Tibial nerve (tissue), 4 donors: ENCODE results near the gene ST14. TPM values are rescaled to one million over a fixed set of nuclear protein-coding genes. Genes with fewer than 3 reads are reported as not detected.

Experiments
- DNase-seq, 2 donors: peaks; one replicate each; pipeline ENCODE4 v3.0.0-alpha.2; 2019; ENCODE audit warnings: low spot score in 2 of 2
- H3K27ac ChIP-seq, 4 donors: fragments of 200-600 bp; sonication (generic) in 3 of 4; one replicate each; pipeline ENCODE4 v1.5.1; 2017 to 2019; ENCODE audit warnings: mild to moderate bottlenecking in 1 of 4
- H3K27me3 ChIP-seq, 2 donors: fragments of 200-600 bp; sonication (generic) in 1 of 2; one replicate each; pipeline versions ENCODE4 v1.5.1 to v1.6.0; 2017 to 2019
- H3K36me3 ChIP-seq, 3 donors: fragments of 200-600 bp; sonication (generic); one replicate each; pipeline ENCODE4 v1.5.1; 2018 to 2019
- H3K4me1 ChIP-seq, 4 donors: fragments of 200-600 bp; sonication (generic) in 3 of 4; one replicate each; pipeline ENCODE4 v1.5.1; 2017 to 2019
- H3K4me3 ChIP-seq, 4 donors: fragments of 200-600 bp; sonication (generic) in 3 of 4; one replicate each; pipeline ENCODE4 v1.5.1; 2017 to 2019; ENCODE audit warnings: mild to moderate bottlenecking in 1 of 4, moderate library complexity in 1 of 4
- H3K9me3 ChIP-seq, 4 donors: fragments of 200-600 bp; sonication (generic) in 3 of 4; one replicate each; pipeline ENCODE4 v1.5.1; 2017 to 2019
- CTCF ChIP-seq, 5 experiments: fragments of 200-600 bp in 3 of 5; fragments of 450-650 bp in 2 of 5; sonication (generic) in 3 of 5; IDR thresholded peaks; one replicate each; pipeline ENCODE4 v1.5.1; 2016 to 2019; ENCODE audit warnings: antibody characterized with exemption in 5 of 5, mild to moderate bottlenecking in 3 of 5, moderate library complexity in 2 of 5
- EP300 ChIP-seq, 2 donors: sonication (generic); formaldehyde crosslinking; IDR thresholded peaks; one replicate each; pipeline ENCODE4 v1.6.1; 2017; ENCODE audit warnings: antibody characterized with exemption in 2 of 2, mild to moderate bottlenecking in 1 of 2
- POLR2A ChIP-seq, 2 donors: fragments of 450-650 bp; IDR thresholded peaks; one replicate each; pipeline ENCODE4 v1.6.1; 2017; ENCODE audit warnings: antibody characterized with exemption in 2 of 2, mild to moderate bottlenecking in 2 of 2, moderate library complexity in 2 of 2
- WGBS, 2 donors: methylation state at CpG; one replicate each; pipeline ENCODE4 v1.1.5; 2018; 5-methylcytosine and 5-hydroxymethylcytosine counted together
- total RNA-seq, 4 donors: library from RNA; depleted of rRNA; stranded (reverse); fragments of >200 nt; gene quantifications; one replicate each; pipeline ENCODE4 v1.1.0, GENCODE V29; 2016

The ST14 gene
- total RNA-seq, 4 donors from 2014 or later, result 1.5 to 10.8 (median 2.6) TPM

GRCh38 chr11:130204703-130205095 is 45.1 kb downstream of the ST14 start:
- no peak overlapping the region for H3K27ac ChIP-seq
- no peak overlapping the region for H3K4me3 ChIP-seq
- TF ChIP-seq EP300 (IDR thresholded peaks at IDR 0.05) (no peak), CTCF (IDR thresholded peaks at IDR 0.05) (no peak), POLR2A (IDR thresholded peaks at IDR 0.05) (no peak)
- no peak for DNase-seq
- H3K4me1 ChIP-seq, result no peaks in the 10 kb centered on the region
- H3K27me3 ChIP-seq, result no peaks in the 10 kb centered on the region
- WGBS, 2 donors, result 86 to 88% methylated on average over 11 of the region's 11 CpGs
- H3K9me3 ChIP-seq, result no peaks in the 10 kb centered on the region
- no peaks in the 10 kb centered on the region for H3K36me3 ChIP-seq

GRCh38 chr11:130206141-130206540 is 46.6 kb downstream of the ST14 start:
- Histone ChIP-seq H3K4me1 (no peaks in the 10 kb centered on the region), H3K9me3 (no peaks in the 10 kb centered on the region), H3K4me3 (no peak overlapping the region), H3K27ac (no peak overlapping the region), H3K36me3 (no peaks in the 10 kb centered on the region), H3K27me3 (no peaks in the 10 kb centered on the region)
- 86 to 90% methylated on average over 22 of the region's 22 CpGs for WGBS, 2 donors
- DNase-seq, result no peak
- TF ChIP-seq POLR2A (IDR thresholded peaks at IDR 0.05) (no peak), EP300 (IDR thresholded peaks at IDR 0.05) (no peak), CTCF (IDR thresholded peaks at IDR 0.05) (no peak)

- H3K4me3 ChIP-seq, result no peak overlapping the region
- H3K4me1 ChIP-seq, result peaks cover 0 to 7% (median 0%) of the 10 kb centered on the region in 4 donors
- no peaks in the 10 kb centered on the region for H3K36me3 ChIP-seq
- 90 to 91% methylated on average over 41 to 45 of the region's 45 CpGs for WGBS, 2 donors
- H3K27me3 ChIP-seq, result no peaks in the 10 kb centered on the region
- TF ChIP-seq CTCF (IDR thresholded peaks at IDR 0.05), result no peak
- TF ChIP-seq EP300 (IDR thresholded peaks at IDR 0.05), result no peak
- no peak for TF ChIP-seq POLR2A (IDR thresholded peaks at IDR 0.05)
- H3K27ac ChIP-seq, result no peak overlapping the region
- DNase-seq, result no peak
- H3K9me3 ChIP-seq, result no peaks in the 10 kb centered on the region
Observed at GRCh38 chr11:130208241-130209127, 48.9 kb downstream of the ST14 start.

- 81 to 88% methylated on average over 53 of the region's 53 CpGs for WGBS, 2 donors
- H3K36me3 ChIP-seq, result no peaks in the 10 kb centered on the region
- no peak overlapping the region for H3K27ac ChIP-seq
- peaks cover 0 to 7% (median 0%) of the 10 kb centered on the region in 4 donors for H3K4me1 ChIP-seq
- no peaks in the 10 kb centered on the region for H3K27me3 ChIP-seq
- H3K9me3 ChIP-seq, result no peaks in the 10 kb centered on the region
- H3K4me3 ChIP-seq, result no peak overlapping the region
- no peak for DNase-seq
- TF ChIP-seq CTCF (IDR thresholded peaks at IDR 0.05), result no peak
- no peak for TF ChIP-seq POLR2A (IDR thresholded peaks at IDR 0.05)
- no peak for TF ChIP-seq EP300 (IDR thresholded peaks at IDR 0.05)
Observed at GRCh38 chr11:130209128-130209932, 49.7 kb downstream of the ST14 start.
